ENCODE results near the gene CDH5.
"Not testable (repeated sequence)": the region's sequence is repeated elsewhere in the genome, so short reads cannot be mapped to it uniquely, and the experiment has no call there.

GRCh38 chr16:66453230-66453629 is 86.7 kb downstream of the CDH5 start:
- not testable (repeated sequence) for TF ChIP-seq POLR2A, CTCF (IDR thresholded peaks at IDR 0.05)

Measured in body of pancreas (tissue), 4 donors.